ENCODE data around the gene GRK7.
"Not testable (repeated sequence)": the region's sequence is repeated elsewhere in the genome, so short reads cannot be mapped to it uniquely, and the experiment has no call there.

The GRK7 gene

GRCh38 chr3:141739731-141740130, 23.5 kb upstream of the GRK7 start:
- H3K27ac ChIP-seq: peak overlapping the region; percentile 95 to 96
- DNase-seq: no peak
- intact Hi-C loops (cut with DNase I; ENCODE audit: low total_unique reads): loop anchor here (5.0 to 10.0 kb wide), 3 partner anchors 85 to 175 kb away; partner anchors contain the start of gene ATP1B3
- TF ChIP-seq CTCF (IDR thresholded peaks at IDR 0.05): no peak
- H3K4me1 ChIP-seq: peaks cover 0 to 50% (median 27%) of the 10 kb centered on the region in 4 donors
- H3K27me3 ChIP-seq: no peaks in the 10 kb centered on the region
- H3K9me3 ChIP-seq: no peaks in the 10 kb centered on the region
- peak overlapping the region; percentile 76 to 88 for H3K4me3 ChIP-seq
- H3K36me3 ChIP-seq: peaks cover 2 to 3% (median 3%) of the 10 kb centered on the region in 3 donors

GRCh38 chr3:141740349-141740748, 22.9 kb upstream of the GRK7 start:
- Histone ChIP-seq H3K27ac (peak overlapping the region in 1 of 2 donors; percentile 95), H3K36me3 (peaks cover 8 to 9% (median 9%) of the 10 kb centered on the region in 3 donors), H3K4me1 (peaks cover 0 to 50% (median 27%) of the 10 kb centered on the region in 4 donors), H3K27me3 (no peaks in the 10 kb centered on the region), H3K4me3 (no peak overlapping the region), H3K9me3 (no peaks in the 10 kb centered on the region)
- TF ChIP-seq CTCF (IDR thresholded peaks at IDR 0.05): no peak
- no peak for DNase-seq
- intact Hi-C loops (cut with DNase I; ENCODE audit: low total_unique reads): no loop called here

- Histone ChIP-seq H3K27me3 (no peaks in the 10 kb centered on the region), H3K27ac (no peak overlapping the region), H3K4me3 (no peak overlapping the region), H3K4me1 (peaks cover 0 to 50% (median 27%) of the 10 kb centered on the region in 4 donors), H3K9me3 (no peaks in the 10 kb centered on the region), H3K36me3 (peaks cover 30 to 39% (median 37%) of the 10 kb centered on the region in 3 donors)
- intact Hi-C loops (cut with DNase I; ENCODE audit: low total_unique reads): no loop called here
- no peak for DNase-seq
- no peak for TF ChIP-seq CTCF (IDR thresholded peaks at IDR 0.05)
Observed at GRCh38 chr3:141743305-141743704, 19.9 kb upstream of the GRK7 start.

GRCh38 chr3:141746962-141747361, 16.2 kb upstream of the GRK7 start:
- DNase-seq: no peak
- TF ChIP-seq CTCF (IDR thresholded peaks at IDR 0.05): no peak
- Histone ChIP-seq H3K9me3 (no peaks in the 10 kb centered on the region), H3K4me3 (no peak overlapping the region), H3K36me3 (peaks cover 38 to 66% (median 62%) of the 10 kb centered on the region in 3 donors), H3K27me3 (no peaks in the 10 kb centered on the region), H3K4me1 (peaks cover 0 to 23% (median 6%) of the 10 kb centered on the region in 4 donors), H3K27ac (no peak overlapping the region)
- intact Hi-C loops (cut with DNase I; ENCODE audit: low total_unique reads): no loop called here

GRCh38 chr3:141753399-141753798, 9.8 kb upstream of the GRK7 start:
- Histone ChIP-seq H3K36me3 (peaks cover 8 to 32% (median 26%) of the 10 kb centered on the region in 3 donors), H3K27ac (no peak overlapping the region), H3K27me3 (no peaks in the 10 kb centered on the region), H3K9me3 (no peaks in the 10 kb centered on the region), H3K4me1 (no peaks in the 10 kb centered on the region), H3K4me3 (no peak overlapping the region)
- intact Hi-C loops (cut with DNase I; ENCODE audit: low total_unique reads): no loop called here
- DNase-seq: no peak
- TF ChIP-seq CTCF (IDR thresholded peaks at IDR 0.05): no peak

- Histone ChIP-seq H3K27me3 (no peaks in the 10 kb centered on the region), H3K9me3 (no peaks in the 10 kb centered on the region), H3K4me1 (no peaks in the 10 kb centered on the region), H3K36me3 (peaks cover 8 to 27% (median 20%) of the 10 kb centered on the region in 3 donors), H3K27ac (no peak overlapping the region), H3K4me3 (no peak overlapping the region)
- intact Hi-C loops (cut with DNase I; ENCODE audit: low total_unique reads): no loop called here
- no peak for TF ChIP-seq CTCF (IDR thresholded peaks at IDR 0.05)
- no peak for DNase-seq
Observed at GRCh38 chr3:141754032-141754431, 9.2 kb upstream of the GRK7 start.

GRCh38 chr3:141762552-141762951, 656 bp upstream of the GRK7 start:
- H3K27ac ChIP-seq; H3K4me1 ChIP-seq; H3K4me3 ChIP-seq; intact Hi-C loops (cut with DNase I; ENCODE audit: low total_unique reads); H3K27me3 ChIP-seq; H3K36me3 ChIP-seq; DNase-seq; H3K9me3 ChIP-seq: not testable (repeated sequence)
